PC-3 (cell line): Measurements from ENCODE around the gene WDR82. TPM values are rescaled to one million over a fixed set of nuclear protein-coding genes. Genes with fewer than 3 reads are reported as not detected.

Experiments
- ATAC-seq: fragments of 200-7000 bp; cut with Tn5 transposase; 2 replicates; pipeline ENCODE4 v1.9.1; 2020; ENCODE audit warnings: mild to moderate bottlenecking, moderate library complexity
- BruUV-seq: library from RNA; stranded (reverse); fragments of 400-500 nt; replicated peaks from 2 replicates; lab custom pipeline; 2021; lab: Mats Ljungman, UMichigan
- CTCF ChIA-PET: fragments of 300-600 bp; sonication (Branson Sonifier 250); formaldehyde crosslinking; loops from one replicate; lab custom pipeline; 2022; ENCODE audit warnings: antibody characterized with exemption; lab: Charles Lee
- POLR2A ChIA-PET: fragments of 300-600 bp; sonication (Branson Sonifier 250); formaldehyde crosslinking; loops from one replicate; lab custom pipeline; 2022; ENCODE audit warnings: antibody characterized with exemption; ENCODE audit not compliant: unreplicated experiment; lab: Charles Lee
- DNase-seq: peaks from one replicate; pipeline ENCODE4 v3.0.0-alpha.2; 2015
- H2AFZ ChIP-seq: fragments of 300-600 bp; sonication (generic); 2 replicates; pipeline ENCODE4 v1.6.0; 2016; ENCODE audit warnings: antibody characterized with exemption, low read length
- H3F3A ChIP-seq: fragments of 300-600 bp; sonication (generic); one replicate; pipeline ENCODE4 v1.6.0; 2017; ENCODE audit warnings: antibody characterized with exemption, low read length, control low read depth, mild to moderate bottlenecking; ENCODE audit not compliant: unreplicated experiment
- H3K27ac ChIP-seq: fragments of 300-600 bp; sonication (generic); 2 replicates; pipeline ENCODE4 v1.5.1; 2016; ENCODE audit warnings: mild to moderate bottlenecking, low read length
- H3K27me3 ChIP-seq: fragments of 300-600 bp; sonication (generic); 2 replicates; pipeline ENCODE4 v1.6.1; 2016; ENCODE audit warnings: low read length, mixed read lengths
- H3K36me3 ChIP-seq: fragments of 300-600 bp; sonication (generic); 2 replicates; pipeline ENCODE4 v1.6.1; 2016; ENCODE audit warnings: low read depth, mixed run types, low read length, mixed read lengths
- H3K4me1 ChIP-seq: fragments of 300-600 bp; sonication (generic); 2 replicates; pipeline ENCODE4 v1.5.1; 2016; ENCODE audit warnings: low read length; ENCODE audit not compliant: insufficient read depth
- H3K4me2 ChIP-seq: fragments of 300-600 bp; sonication (generic); 2 replicates; pipeline ENCODE4 v1.6.0; 2016; ENCODE audit warnings: low read length
- H3K4me3 ChIP-seq: fragments of 300-600 bp; sonication (generic); 2 replicates; pipeline ENCODE4 v1.5.1; 2016; ENCODE audit warnings: mild to moderate bottlenecking, low read length, mixed read lengths
- H3K79me2 ChIP-seq: fragments of 300-600 bp; sonication (generic); 2 replicates; pipeline ENCODE4 v1.6.1; 2017; ENCODE audit warnings: low read length, mixed read lengths
- H3K9ac ChIP-seq: fragments of 300-600 bp; sonication (generic); 2 replicates; pipeline ENCODE4 v1.6.0; 2016; ENCODE audit warnings: mild to moderate bottlenecking, low read length
- H3K9me2 ChIP-seq: fragments of 300-600 bp; sonication (generic); replicated peaks from 2 replicates; pipeline ENCODE4 v1.6.1; 2016; ENCODE audit warnings: mixed run types, low read length, mixed read lengths
- H3K9me3 ChIP-seq: fragments of 300-600 bp; sonication (generic); 2 replicates; pipeline ENCODE4 v1.6.1; 2016; ENCODE audit warnings: low read length, mixed read lengths
- H4K20me1 ChIP-seq: fragments of 300-600 bp; sonication (generic); 2 replicates; pipeline ENCODE4 v1.6.1; 2016; ENCODE audit warnings: low read length, mixed read lengths
- EZH2 ChIP-seq: fragments of 300-600 bp; sonication (generic); IDR thresholded peaks from one replicate; pipeline ENCODE4 v1.6.1; 2017; ENCODE audit warnings: antibody characterized with exemption, mild to moderate bottlenecking, low read length; ENCODE audit not compliant: unreplicated experiment
- EZH2phosphoT487 ChIP-seq: fragments of 300-600 bp; sonication (generic); IDR thresholded peaks from 2 replicates; pipeline ENCODE4 v1.6.1; 2018; ENCODE audit warnings: mild to moderate bottlenecking, antibody characterized with exemption, low read length, borderline replicate concordance
- intact Hi-C: fragments of 100-400 bp; cut with micrococcal nuclease; formaldehyde crosslinking; loops from 2 replicates; pipeline ENCODE4 v1.9.0; 2023
- total RNA-seq: library from RNA; depleted of rRNA; stranded (reverse); fragments of >200 nt; gene quantifications from 2 replicates; pipeline ENCODE4 v1.2.3, GENCODE V29; 2014
- TF ChIP-seq, protein P1 (sequence below): fragments of 300-600 bp; sonication (generic); conservative IDR thresholded peaks from 2 replicates; pipeline ENCODE4 v1.5.1; 2017; ENCODE audit warnings: antibody characterized with exemption, low read depth, mild to moderate bottlenecking, low read length

Gene WDR82
- total RNA-seq, 1 experiment from 2014 or later, result 56.4 TPM

DNA sequence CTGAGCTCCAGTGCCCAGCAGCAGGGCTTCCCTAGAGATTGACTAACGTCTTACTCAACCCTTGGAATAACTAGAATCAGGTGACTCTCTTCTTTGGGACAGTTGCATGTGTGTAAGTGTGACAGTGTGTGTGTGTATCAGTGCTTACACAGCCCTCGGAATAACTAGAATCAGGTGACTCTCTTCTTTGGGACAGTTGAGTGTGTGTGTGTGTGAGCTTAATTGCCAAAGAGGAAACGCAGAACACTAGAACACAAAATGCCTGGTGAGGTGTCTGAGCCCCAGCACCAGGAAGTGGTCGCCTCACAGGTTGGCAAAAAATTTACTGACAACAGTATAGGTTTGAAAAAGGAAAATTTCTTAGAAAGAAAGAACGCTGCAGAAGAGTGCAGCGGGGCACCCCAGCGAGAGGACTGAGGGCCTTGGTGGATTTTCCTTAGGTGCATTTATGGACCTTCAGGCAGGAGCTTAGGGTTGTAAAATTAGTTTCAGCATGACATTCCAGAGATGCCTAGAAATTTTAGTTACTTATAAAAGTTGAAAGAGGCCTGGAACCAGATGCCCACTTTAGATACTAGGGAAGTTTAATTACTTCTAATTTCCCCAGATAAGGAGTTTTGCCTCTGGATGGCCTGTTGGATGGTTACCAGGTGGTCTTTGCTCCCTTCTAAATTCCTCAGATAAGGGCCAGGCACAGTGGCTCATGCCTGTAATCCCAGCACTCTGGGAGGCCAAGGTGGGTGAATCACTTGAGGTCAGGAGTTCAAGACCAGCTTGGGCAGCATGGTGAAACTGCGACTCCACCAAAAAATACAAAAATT, 3.7 kb upstream of the WDR82 start:
- Histone ChIP-seq H3K27me3 (no peaks in the 10 kb centered on the region), H3K4me3 (no peak overlapping the region), H3K79me2 (peaks cover 24% of the 10 kb centered on the region), H2AFZ (no peak overlapping the region), H3K9me3 (no peaks in the 10 kb centered on the region), H3F3A (no peaks in the 10 kb centered on the region), H3K9ac (no peak overlapping the region), H3K9me2 (no peaks in the 10 kb centered on the region), H3K4me2 (no peak overlapping the region), H4K20me1 (peaks cover 3% of the 10 kb centered on the region; the same call in 1 of the 2 replicates), H3K27ac (no peak overlapping the region), H3K36me3 (no peaks in the 10 kb centered on the region), H3K4me1 (peaks cover 21% of the 10 kb centered on the region)
- TF ChIP-seq, protein P1, sequence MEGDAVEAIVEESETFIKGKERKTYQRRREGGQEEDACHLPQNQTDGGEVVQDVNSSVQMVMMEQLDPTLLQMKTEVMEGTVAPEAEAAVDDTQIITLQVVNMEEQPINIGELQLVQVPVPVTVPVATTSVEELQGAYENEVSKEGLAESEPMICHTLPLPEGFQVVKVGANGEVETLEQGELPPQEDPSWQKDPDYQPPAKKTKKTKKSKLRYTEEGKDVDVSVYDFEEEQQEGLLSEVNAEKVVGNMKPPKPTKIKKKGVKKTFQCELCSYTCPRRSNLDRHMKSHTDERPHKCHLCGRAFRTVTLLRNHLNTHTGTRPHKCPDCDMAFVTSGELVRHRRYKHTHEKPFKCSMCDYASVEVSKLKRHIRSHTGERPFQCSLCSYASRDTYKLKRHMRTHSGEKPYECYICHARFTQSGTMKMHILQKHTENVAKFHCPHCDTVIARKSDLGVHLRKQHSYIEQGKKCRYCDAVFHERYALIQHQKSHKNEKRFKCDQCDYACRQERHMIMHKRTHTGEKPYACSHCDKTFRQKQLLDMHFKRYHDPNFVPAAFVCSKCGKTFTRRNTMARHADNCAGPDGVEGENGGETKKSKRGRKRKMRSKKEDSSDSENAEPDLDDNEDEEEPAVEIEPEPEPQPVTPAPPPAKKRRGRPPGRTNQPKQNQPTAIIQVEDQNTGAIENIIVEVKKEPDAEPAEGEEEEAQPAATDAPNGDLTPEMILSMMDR, result no peak
- TF ChIP-seq EZH2 (no peak), EZH2phosphoT487 (no peak)
- no TSS peak for BruUV-seq
- intact Hi-C loops, result no loop called here
- CTCF ChIA-PET, result no interaction called here
- ATAC-seq (no peak), DNase-seq (no peak)
- POLR2A ChIA-PET, result no interaction called here

- no peak overlapping the region for H3K27ac ChIP-seq
- H3K9me2 ChIP-seq, result no peaks in the 10 kb centered on the region
- TF ChIP-seq EZH2 (no peak), EZH2phosphoT487 (no peak)
- TF ChIP-seq, protein P1, result no peak
- intact Hi-C loops, result no loop called here
- no peak overlapping the region for H2AFZ ChIP-seq
- no peaks in the 10 kb centered on the region for H3F3A ChIP-seq
- no TSS peak for BruUV-seq
- ATAC-seq (no peak), DNase-seq (no peak)
- H3K79me2 ChIP-seq, result peaks cover 36% of the 10 kb centered on the region
- no peak overlapping the region for H3K4me2 ChIP-seq
- peaks cover 29% of the 10 kb centered on the region for H3K4me1 ChIP-seq
- no peaks in the 10 kb centered on the region for H3K9me3 ChIP-seq
- H3K27me3 ChIP-seq, result no peaks in the 10 kb centered on the region
- H3K36me3 ChIP-seq, result no peaks in the 10 kb centered on the region
- H3K9ac ChIP-seq, result no peak overlapping the region
- peaks cover 24% of the 10 kb centered on the region for H4K20me1 ChIP-seq
- POLR2A ChIA-PET, result no interaction called here
- no peak overlapping the region for H3K4me3 ChIP-seq
- CTCF ChIA-PET, result no interaction called here
Measured at GRCh38 chr3:52280050-52280461, 1.6 kb upstream of the WDR82 start.

GRCh38 chr3:52279596-52279995, 1.1 kb upstream of the WDR82 start:
- Histone ChIP-seq H3F3A (no peaks in the 10 kb centered on the region), H4K20me1 (peaks cover 27% of the 10 kb centered on the region), H3K79me2 (peaks cover 41% of the 10 kb centered on the region), H3K4me1 (peaks cover 29% of the 10 kb centered on the region), H3K4me2 (peak overlapping the region; percentile 89), H3K27me3 (no peaks in the 10 kb centered on the region), H3K4me3 (peak overlapping the region; percentile 76), H3K27ac (no peak overlapping the region), H3K9me2 (no peaks in the 10 kb centered on the region), H3K9ac (no peak overlapping the region), H3K9me3 (no peaks in the 10 kb centered on the region), H2AFZ (no peak overlapping the region), H3K36me3 (no peaks in the 10 kb centered on the region)
- no peak for ATAC-seq
- no peak for DNase-seq
- intact Hi-C loops, result loop anchor here (5.0 kb wide), 2 partner anchors 42 to 222 kb away; partner anchors contain the start of genes DUSP7 and TWF2
- POLR2A ChIA-PET, result interaction anchor here (1.3 kb wide), 1 partner anchor 8 kb away, joined by 11 read pairs; the partner anchor contains the start of gene GLYCTK
- no TSS peak for BruUV-seq
- CTCF ChIA-PET, result interaction anchor here (0.6 kb wide), 1 partner anchor 33 kb away, joined by 4 read pairs; no protein-coding TSS in a partner anchor
- TF ChIP-seq EZH2 (no peak), EZH2phosphoT487 (no peak)
- TF ChIP-seq, protein P1, result no peak
